HEK293 (cell line): Measurements from ENCODE around the gene KRT82.

Experiments used
- CTCF ChIA-PET: fragments of 350-600 bp; formaldehyde crosslinking; extraction: SDS; loops from one replicate; lab custom pipeline; 2021; ENCODE audit warnings: antibody characterized with exemption; lab: Yijun Ruan, JAX
- POLR2A ChIA-PET: fragments of 300-600 bp; formaldehyde crosslinking; extraction: SDS; loops from one replicate; lab custom pipeline; 2020; ENCODE audit warnings: antibody characterized with exemption, inconsistent platforms; lab: Yijun Ruan, JAX
- H3K27ac ChIP-seq: fragments of 200-500 bp; sonication (Bioruptor generic); 2 replicates; pipeline ENCODE4 v1.5.1; 2014; ENCODE audit warnings: low read depth, low read length, control low read depth, inconsistent platforms; ENCODE audit errors: extremely low read depth
- H3K36me3 ChIP-seq, 2 experiments: fragments of 200-500 bp in 1 of 2; sonication (Bioruptor generic) in 1 of 2; 1 replicate in 1 of 2; 2 replicates in 1 of 2; pipeline ENCODE4 v1.5.1; 2014 to 2017; ENCODE audit warnings: inconsistent platforms in 2 of 2, low read length in 2 of 2; ENCODE audit not compliant: control insufficient read depth in 2 of 2, insufficient read depth in 1 of 2
- H3K4me1 ChIP-seq: fragments of 200-500 bp; sonication (Bioruptor generic); 2 replicates; pipeline ENCODE4 v1.5.1; 2014; ENCODE audit warnings: mild to moderate bottlenecking, low read length, inconsistent platforms; ENCODE audit not compliant: control insufficient read depth, insufficient read depth
- H3K4me3 ChIP-seq: 2 replicates; pipeline ENCODE4 v1.5.1; 2011; ENCODE audit warnings: low read depth, mild to moderate bottlenecking, control low read depth, low read length, moderate library complexity
- H3K9me3 ChIP-seq: fragments of 200-500 bp; sonication (Bioruptor generic); 2 replicates; pipeline ENCODE4 v1.5.1; 2014; ENCODE audit warnings: low read depth, low read length, inconsistent platforms; ENCODE audit not compliant: control insufficient read depth, insufficient read depth
- BCL11B ChIP-seq: fragments of 450-650 bp; formaldehyde crosslinking; IDR thresholded peaks from 2 replicates; pipeline ENCODE4 v1.5.1; 2016; ENCODE audit warnings: low read depth, missing biosample characterization, missing genetic modification characterization
- ELK4 ChIP-seq: IDR thresholded peaks from 2 replicates; pipeline ENCODE4 v1.6.1; 2011; ENCODE audit warnings: mild to moderate bottlenecking, low read depth, low read length, borderline replicate concordance
- KLF1 ChIP-seq: fragments of 450-650 bp; formaldehyde crosslinking; IDR thresholded peaks from 2 replicates; pipeline ENCODE4 v1.5.1; 2016; ENCODE audit warnings: missing biosample characterization, missing genetic modification characterization
- KLF10 ChIP-seq: fragments of 450-650 bp; IDR thresholded peaks from 2 replicates; pipeline ENCODE4 v1.5.1; 2018; ENCODE audit warnings: missing biosample characterization, mild to moderate bottlenecking, missing genetic modification characterization
- KLF8 ChIP-seq: fragments of 450-650 bp; formaldehyde crosslinking; IDR thresholded peaks from 2 replicates; pipeline ENCODE4 v1.5.1; 2016; ENCODE audit warnings: missing biosample characterization, missing genetic modification characterization
- MZF1 ChIP-seq: fragments of 450-650 bp; formaldehyde crosslinking; IDR thresholded peaks from 2 replicates; pipeline ENCODE4 v1.5.1; 2017; ENCODE audit warnings: missing biosample characterization, missing genetic modification characterization, borderline replicate concordance
- PBX3 ChIP-seq: sonication (generic); formaldehyde crosslinking; IDR thresholded peaks from 2 replicates; pipeline ENCODE4 v1.8.1; 2022; ENCODE audit warnings: mild to moderate bottlenecking, moderate library complexity, missing genetic modification reagents
- PRDM2 ChIP-seq: fragments of 450-650 bp; formaldehyde crosslinking; IDR thresholded peaks from 2 replicates; pipeline ENCODE4 v1.5.1; 2016; ENCODE audit warnings: missing biosample characterization, missing genetic modification characterization, borderline replicate concordance
- PRDM4 ChIP-seq: fragments of 450-650 bp; formaldehyde crosslinking; IDR thresholded peaks from 2 replicates; pipeline ENCODE4 v1.5.1; 2017; ENCODE audit warnings: missing biosample characterization, missing genetic modification characterization
- ZFHX2 ChIP-seq: fragments of 450-650 bp; formaldehyde crosslinking; conservative IDR thresholded peaks from 2 replicates; pipeline ENCODE4 v1.5.1; 2016; ENCODE audit warnings: missing biosample characterization, missing genetic modification characterization
- ZNF223 ChIP-seq: fragments of 450-650 bp; formaldehyde crosslinking; IDR thresholded peaks from 2 replicates; pipeline ENCODE4 v1.5.1; 2016; ENCODE audit warnings: missing biosample characterization, missing genetic modification characterization
- ZNF302 ChIP-seq: fragments of 450-650 bp; formaldehyde crosslinking; IDR thresholded peaks from 2 replicates; pipeline ENCODE4 v1.5.1; 2016; ENCODE audit warnings: missing biosample characterization, missing genetic modification characterization, low read depth
- ZNF311 ChIP-seq: fragments of 450-650 bp; formaldehyde crosslinking; IDR thresholded peaks from 2 replicates; pipeline ENCODE4 v1.5.1; 2017; ENCODE audit warnings: missing biosample characterization, missing genetic modification characterization, borderline replicate concordance
- ZNF394 ChIP-seq: fragments of 450-650 bp; formaldehyde crosslinking; IDR thresholded peaks from 2 replicates; pipeline ENCODE4 v1.5.1; 2016; ENCODE audit warnings: missing biosample characterization, missing genetic modification characterization, mild to moderate bottlenecking, moderate library complexity, borderline replicate concordance
- ZNF449 ChIP-seq: fragments of 450-650 bp; formaldehyde crosslinking; IDR thresholded peaks from 2 replicates; pipeline ENCODE4 v1.5.1; 2017; ENCODE audit warnings: missing biosample characterization, mild to moderate bottlenecking, missing genetic modification characterization, moderate library complexity
- ZNF518A ChIP-seq: fragments of 450-650 bp; formaldehyde crosslinking; conservative IDR thresholded peaks from 2 replicates; pipeline ENCODE4 v1.5.1; 2016; ENCODE audit warnings: low read depth, missing biosample characterization, missing genetic modification characterization
- ZNF521 ChIP-seq: fragments of 450-650 bp; formaldehyde crosslinking; IDR thresholded peaks from 2 replicates; pipeline ENCODE4 v1.5.1; 2017; ENCODE audit warnings: missing biosample characterization, mild to moderate bottlenecking, missing genetic modification characterization
- ZNF777 ChIP-seq: fragments of 450-650 bp; formaldehyde crosslinking; IDR thresholded peaks from 2 replicates; pipeline ENCODE4 v1.5.1; 2017; ENCODE audit warnings: missing biosample characterization, missing genetic modification characterization, borderline replicate concordance

Gene KRT82

GRCh38 chr12:52344111-52344510 is 62.0 kb downstream of the KRT82 start:
- no peak for TF ChIP-seq ZNF394 (tag by site-specific recombination)
- TF ChIP-seq ZNF449 (tag by site-specific recombination): no peak
- no peak for TF ChIP-seq KLF10 (tag by site-specific recombination)
- no peak for TF ChIP-seq ZNF302 (tag by site-specific recombination)
- TF ChIP-seq ZNF518A: no peak
- TF ChIP-seq KLF1: no peak
- no peak for TF ChIP-seq PBX3 (CRISPR knock-in tag)
- TF ChIP-seq PRDM2 (tag by site-specific recombination): no peak
- no peak for TF ChIP-seq KLF8 (tag by site-specific recombination)
- TF ChIP-seq ZNF311 (tag by site-specific recombination): no peak
- no peak for TF ChIP-seq ZNF777 (tag by site-specific recombination)
- no peak for TF ChIP-seq MZF1 (tag by site-specific recombination)
- TF ChIP-seq ZNF223 (tag by site-specific recombination): no peak
- no peak for TF ChIP-seq PRDM4 (tag by site-specific recombination)
- TF ChIP-seq BCL11B: no peak
- no peak for TF ChIP-seq ZNF521 (tag by site-specific recombination)
- no peak for TF ChIP-seq ZFHX2 (tag by site-specific recombination)
- TF ChIP-seq ELK4: no peak
- POLR2A ChIA-PET: interaction anchor here (1.1 kb wide), 1 partner anchor 17 kb away, joined by 4 read pairs; no protein-coding TSS in a partner anchor
- CTCF ChIA-PET: interaction anchor here (0.7 to 1.9 kb wide), 5 partner anchors 18 to 530 kb away, joined by 3 to 8 read pairs (median 5); no protein-coding TSS in a partner anchor

More at GRCh38 chr12:52344111-52344510, 62.0 kb downstream of the KRT82 start:
- Histone ChIP-seq H3K36me3 (no peaks in the 10 kb centered on the region), H3K27ac (no peak overlapping the region), H3K4me1 (peaks cover under 1% of the 10 kb centered on the region; the same call in 1 of the 2 replicates), H3K4me3 (no peak overlapping the region), H3K9me3 (no peaks in the 10 kb centered on the region)
